ENCODE results near the gene NADK. TPM values are rescaled to one million over a fixed set of nuclear protein-coding genes. Genes with fewer than 3 reads are reported as not detected.
A peak's percentile ranks its signal among the peaks of the same experiment; 100 is the strongest.
"Not testable (repeated sequence)": the region's sequence is repeated elsewhere in the genome, so short reads cannot be mapped to it uniquely, and the experiment has no call there.

Gene NADK
- total and polyA plus RNA-seq, 12 donors, result 66.2 to 195 (median 153) TPM

DNA sequence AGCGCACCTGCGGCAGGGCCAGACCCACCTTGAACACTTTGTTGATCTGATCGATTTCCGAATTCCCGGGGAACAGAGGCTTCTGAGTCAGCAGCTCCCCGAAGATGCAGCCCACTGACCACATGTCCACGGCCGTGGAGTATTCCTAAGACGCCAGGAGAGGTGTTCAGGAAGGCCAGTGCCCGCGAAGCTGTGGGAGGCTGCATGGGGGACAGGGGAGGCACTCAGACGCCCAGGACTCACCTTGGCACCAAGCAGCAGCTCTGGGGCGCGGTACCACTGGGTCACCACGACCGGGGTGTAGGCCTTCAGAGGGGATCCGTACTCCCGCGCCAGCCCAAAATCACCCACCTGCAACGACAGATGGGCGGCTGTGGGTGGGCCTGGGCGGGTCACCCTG, 74.5 kb downstream of the NADK start:
- H3K36me3 ChIP-seq (replicated peaks in 1 of 2), result peaks cover 0 to 18% of the 10 kb centered on the region in 2 donors
- intact Hi-C loops (cut with DNase I), result no loop called here
- peak in 2 of 7 donors; percentile 22 to 41 for DNase-seq
- WGBS, 4 donors, result 91 to 96% (median 95%) methylated on average over 11 to 22 of the region's 22 CpGs
- H3K4me1 ChIP-seq (replicated peaks in 1 of 2), result no peaks in the 10 kb centered on the region
- no peak for TF ChIP-seq POLR2A (IDR thresholded peaks at IDR 0.05)
- TF ChIP-seq, protein P1, sequence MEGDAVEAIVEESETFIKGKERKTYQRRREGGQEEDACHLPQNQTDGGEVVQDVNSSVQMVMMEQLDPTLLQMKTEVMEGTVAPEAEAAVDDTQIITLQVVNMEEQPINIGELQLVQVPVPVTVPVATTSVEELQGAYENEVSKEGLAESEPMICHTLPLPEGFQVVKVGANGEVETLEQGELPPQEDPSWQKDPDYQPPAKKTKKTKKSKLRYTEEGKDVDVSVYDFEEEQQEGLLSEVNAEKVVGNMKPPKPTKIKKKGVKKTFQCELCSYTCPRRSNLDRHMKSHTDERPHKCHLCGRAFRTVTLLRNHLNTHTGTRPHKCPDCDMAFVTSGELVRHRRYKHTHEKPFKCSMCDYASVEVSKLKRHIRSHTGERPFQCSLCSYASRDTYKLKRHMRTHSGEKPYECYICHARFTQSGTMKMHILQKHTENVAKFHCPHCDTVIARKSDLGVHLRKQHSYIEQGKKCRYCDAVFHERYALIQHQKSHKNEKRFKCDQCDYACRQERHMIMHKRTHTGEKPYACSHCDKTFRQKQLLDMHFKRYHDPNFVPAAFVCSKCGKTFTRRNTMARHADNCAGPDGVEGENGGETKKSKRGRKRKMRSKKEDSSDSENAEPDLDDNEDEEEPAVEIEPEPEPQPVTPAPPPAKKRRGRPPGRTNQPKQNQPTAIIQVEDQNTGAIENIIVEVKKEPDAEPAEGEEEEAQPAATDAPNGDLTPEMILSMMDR (IDR thresholded peaks at IDR 0.05), result no peak
- no peak overlapping the region for H3K27ac ChIP-seq
- no peak overlapping the region for H3K4me3 ChIP-seq
- no peaks in the 10 kb centered on the region for H3K9me3 ChIP-seq (replicated peaks in 1 of 3)
- no peaks in the 10 kb centered on the region for H3K27me3 ChIP-seq

DNA sequence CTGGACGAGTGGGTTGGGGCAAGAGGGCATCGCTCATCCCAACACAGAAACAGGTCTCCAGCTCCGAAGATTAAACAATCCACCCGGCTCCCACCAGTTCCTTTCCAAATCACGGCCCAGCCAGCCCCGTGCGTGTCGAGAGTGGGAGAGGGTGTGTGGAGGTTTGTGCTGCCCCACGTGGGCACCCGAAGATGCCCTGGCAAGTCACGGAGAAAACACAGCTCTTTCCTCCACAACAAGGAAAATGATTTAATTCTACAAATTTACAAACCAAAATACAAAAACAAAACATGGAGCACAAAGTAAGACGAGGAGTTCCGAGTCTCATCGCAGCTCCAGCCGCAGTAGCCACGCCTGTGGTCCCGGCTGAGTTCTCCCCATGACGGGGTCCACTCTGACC, 75.8 kb downstream of the NADK start:
- 68 to 88% (median 81%) methylated on average over 3 to 9 of the region's 18 CpGs for whole genome bisulfite sequencing, 4 donors
- DNase-seq; H3K27me3 ChIP-seq; intact Hi-C loops (cut with DNase I); H3K4me3 ChIP-seq; H3K27ac ChIP-seq; H3K9me3 ChIP-seq (replicated peaks in 1 of 3); H3K4me1 ChIP-seq (replicated peaks in 1 of 2): not testable (repeated sequence)
- peaks cover 0 to 18% of the 10 kb centered on the region in 2 donors for H3K36me3 ChIP-seq (replicated peaks in 1 of 2)

Other genes starting within 250 kb of the NADK start
- gene TMEM240, start 237.8 kb downstream of the NADK start, total RNA-seq, result 1 to 10 TPM in 8 of 9 donors, under 1 TPM in 1; 0.95 to 7.0 (median 3.9) TPM
- gene TMEM240, start 237.8 kb downstream of the NADK start, polyA plus RNA-seq, result 10 to 100 TPM in 1 of 3 donors, 1 to 10 TPM in 1, not detected in 1; 5.5 to 12.4 TPM
- gene SSU72, start 203.6 kb downstream of the NADK start, total RNA-seq, result 100 to 1,000 TPM in 5 of 9 donors, 10 to 100 TPM in 4; 50.1 to 219 (median 107) TPM
- gene SSU72, start 203.6 kb downstream of the NADK start, polyA plus RNA-seq, result 100 to 1,000 TPM in 2 of 3 donors, 10 to 100 TPM in 1; 84.2 to 132 (median 108) TPM
- 10 to 100 TPM in 8 of 9 donors, 1 to 10 TPM in 1; 9.4 to 73.6 (median 33.7) TPM for gene FNDC10, start 178.3 kb downstream of the NADK start, total RNA-seq
- gene FNDC10, start 178.3 kb downstream of the NADK start, polyA plus RNA-seq, result 10 to 100 TPM in 2 of 3 donors, 1 to 10 TPM in 1; 2.0 to 40.1 (median 39.7) TPM
- gene MIB2, start 163.0 kb downstream of the NADK start, total RNA-seq, result 100 to 1,000 TPM in 2 of 9 donors, 10 to 100 TPM in 7; 25.5 to 158 (median 85.3) TPM
- 100 to 1,000 TPM in 2 of 3 donors, 1 to 10 TPM in 1; 1.3 to 608 (median 224) TPM for gene MIB2, start 163.0 kb downstream of the NADK start, polyA plus RNA-seq
- 10 to 100 TPM in 3 of 9 donors, 1 to 10 TPM in 6; 1.6 to 21.5 (median 7.8) TPM for gene MMP23B, start 146.3 kb downstream of the NADK start, total RNA-seq
- 10 to 100 TPM in 1 of 3 donors, 1 to 10 TPM in 1, not detected in 1; 9.8 to 28.0 TPM for gene MMP23B, start 146.3 kb downstream of the NADK start, polyA plus RNA-seq
- gene CDK11B, start 119.5 kb downstream of the NADK start, total RNA-seq, result 10 to 100 TPM in 8 of 9 donors, 1 to 10 TPM in 1; 8.8 to 23.6 (median 16.7) TPM
- gene CDK11B, start 119.5 kb downstream of the NADK start, polyA plus RNA-seq, result 10 to 100 TPM; 26.5 to 65.4 (median 43.6) TPM
- gene SLC35E2B, start 85.7 kb downstream of the NADK start, total RNA-seq, result 10 to 100 TPM; 20.6 to 89.5 (median 50.6) TPM
- gene SLC35E2B, start 85.7 kb downstream of the NADK start, polyA plus RNA-seq, result 10 to 100 TPM; 11.2 to 50.8 (median 37.4) TPM
- 10 to 100 TPM in 7 of 9 donors, 1 to 10 TPM in 2; 2.1 to 44.2 (median 18.7) TPM for gene CDK11A, start 54.1 kb downstream of the NADK start, total RNA-seq
- 100 to 1,000 TPM in 1 of 3 donors, 10 to 100 TPM in 2; 15.8 to 302 (median 95.8) TPM for gene CDK11A, start 54.1 kb downstream of the NADK start, polyA plus RNA-seq
- 100 to 1,000 TPM in 8 of 9 donors, 10 to 100 TPM in 1; 79.6 to 331 (median 172) TPM for gene GNB1, start 112.6 kb upstream of the NADK start, total RNA-seq
- 100 to 1,000 TPM in 1 of 3 donors, 10 to 100 TPM in 2; 81.7 to 482 (median 84.8) TPM for gene GNB1, start 112.6 kb upstream of the NADK start, polyA plus RNA-seq
- under 1 TPM in 4 of 9 donors, not detected in 5; 0.17 to 0.61 (median 0.35) TPM for gene CALML6, start 136.8 kb upstream of the NADK start, total RNA-seq
- gene CALML6, start 136.8 kb upstream of the NADK start, polyA plus RNA-seq, result 1 to 10 TPM in 2 of 3 donors, not detected in 1; 3.2 to 4.7 TPM
- gene TMEM52, start 140.8 kb upstream of the NADK start, total RNA-seq, result 10 to 100 TPM in 8 of 9 donors, 1 to 10 TPM in 1; 7.0 to 95.4 (median 58.8) TPM
- 10 to 100 TPM; 20.9 to 94.0 (median 64.7) TPM for gene TMEM52, start 140.8 kb upstream of the NADK start, polyA plus RNA-seq
- 1 to 10 TPM in 7 of 9 donors, under 1 TPM in 1, not detected in 1; 0.11 to 7.6 (median 2.7) TPM for gene CFAP74, start 225.3 kb upstream of the NADK start, total RNA-seq
- 1 to 10 TPM in 2 of 3 donors, under 1 TPM in 1; 0.88 to 6.0 (median 4.0) TPM for gene CFAP74, start 225.3 kb upstream of the NADK start, polyA plus RNA-seq
- gene GABRD, start 240.9 kb upstream of the NADK start, total RNA-seq, result 1 to 10 TPM in 7 of 9 donors, under 1 TPM in 1, not detected in 1; 0.72 to 4.4 (median 2.7) TPM
- gene GABRD, start 240.9 kb upstream of the NADK start, polyA plus RNA-seq, result 1 to 10 TPM in 2 of 3 donors, under 1 TPM in 1; 0.75 to 6.6 (median 5.2) TPM

Data from adrenal gland (tissue), 12 donors.